Activated naive CD4-positive, alpha-beta T cell treated with anti-CD3 and anti-CD28 coated beads for 36 hours (primary cell): ENCODE results near the gene CALML3. TPM values are rescaled to one million over a fixed set of nuclear protein-coding genes. Genes with fewer than 3 reads are reported as not detected.

ENCODE experiments used
- CTCF ChIA-PET: fragments of 350-600 bp; sonication (Branson Sonifier 250); formaldehyde crosslinking; loops from one replicate; lab custom pipeline; 2021; ENCODE audit warnings: antibody characterized with exemption; lab: Charles Lee
- DNase-seq: peaks from one replicate; pipeline ENCODE4 v3.0.0-alpha.2; 2020
- H3K27ac Mint-ChIP-seq: one replicate; pipeline ENCODE4 v1.8.0; 2021; ENCODE audit warnings: mild to moderate bottlenecking, mixed read lengths
- H3K27me3 Mint-ChIP-seq: one replicate; pipeline ENCODE4 v1.8.0; 2021; ENCODE audit warnings: low read depth, mixed read lengths
- H3K36me3 Mint-ChIP-seq: one replicate; pipeline ENCODE4 v1.8.0; 2021; ENCODE audit warnings: low read depth, mixed read lengths
- H3K4me1 Mint-ChIP-seq: one replicate; pipeline ENCODE4 v1.8.0; 2021; ENCODE audit warnings: low read depth, mixed read lengths
- H3K4me3 Mint-ChIP-seq: one replicate; pipeline ENCODE4 v1.8.0; 2021; ENCODE audit warnings: mild to moderate bottlenecking, moderate library complexity, mixed read lengths
- H3K9me3 Mint-ChIP-seq: one replicate; pipeline ENCODE4 v1.8.0; 2021; ENCODE audit warnings: mixed read lengths
- intact Hi-C: fragments of 100-400 bp; cut with micrococcal nuclease; formaldehyde crosslinking; loops from one replicate; pipeline ENCODE4 v1.15.1; 2023
- total RNA-seq, 2 experiments: library from RNA; stranded (reverse); gene quantifications; one replicate each; pipeline ENCODE4 v1.2.3, GENCODE V29; 2021

Gene CALML3
- total RNA-seq, 2 experiments from 2014 or later = not detected

DNA sequence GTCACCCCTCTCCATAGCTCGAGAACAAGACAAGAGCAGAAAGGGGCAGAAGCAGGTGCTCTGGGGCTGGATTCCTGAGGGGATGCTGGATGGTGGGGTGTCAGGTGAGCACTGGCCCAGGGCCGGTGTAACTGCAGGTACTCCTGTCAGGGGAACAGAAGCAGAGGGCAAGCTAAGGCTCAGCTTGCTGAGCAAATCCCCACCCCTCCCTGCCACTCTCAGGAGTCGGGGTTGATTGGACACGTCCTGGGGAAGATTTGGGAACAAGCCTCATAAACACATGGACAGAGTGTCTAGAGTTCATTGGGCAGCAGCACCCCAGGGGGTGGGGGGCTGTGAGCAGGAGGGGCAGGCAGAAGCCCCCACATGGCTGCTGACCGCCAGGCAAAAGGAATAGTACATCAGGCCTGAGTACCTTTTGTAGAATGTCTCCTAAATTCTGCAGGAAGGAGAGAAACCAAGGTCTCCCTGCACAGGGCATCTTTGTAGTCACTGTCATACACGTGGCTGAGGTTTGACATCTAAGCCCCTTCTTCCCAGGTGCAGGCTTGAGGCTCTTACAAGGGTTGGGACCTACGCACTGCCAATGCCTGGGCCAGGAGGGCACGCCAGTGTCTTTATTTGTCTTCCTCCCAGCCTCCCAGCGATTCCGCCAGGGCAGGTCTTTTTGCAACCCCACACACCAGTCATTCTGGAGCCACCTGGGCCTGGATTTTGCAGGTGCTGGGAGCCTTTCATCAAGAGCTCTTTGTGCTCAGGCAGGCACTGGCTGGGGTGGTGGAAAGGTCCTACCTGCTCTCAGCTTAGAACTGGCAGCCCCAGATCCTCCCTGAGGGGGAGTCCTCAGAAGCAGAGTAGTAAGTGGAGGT lies 2.8 kb downstream of the CALML3 start:
- no peaks in the 10 kb centered on the region for H3K27me3 Mint-ChIP-seq
- H3K9me3 Mint-ChIP-seq = no peaks in the 10 kb centered on the region
- no peaks in the 10 kb centered on the region for H3K4me1 Mint-ChIP-seq
- intact Hi-C loops = no loop called here
- no peak for DNase-seq
- H3K4me3 Mint-ChIP-seq = no peak overlapping the region
- no peak overlapping the region for H3K27ac Mint-ChIP-seq
- CTCF ChIA-PET = interaction anchor here (0.6 kb wide), 1 partner anchor 102 kb away, joined by 4 read pairs; no protein-coding TSS in a partner anchor
- no peaks in the 10 kb centered on the region for H3K36me3 Mint-ChIP-seq

DNA sequence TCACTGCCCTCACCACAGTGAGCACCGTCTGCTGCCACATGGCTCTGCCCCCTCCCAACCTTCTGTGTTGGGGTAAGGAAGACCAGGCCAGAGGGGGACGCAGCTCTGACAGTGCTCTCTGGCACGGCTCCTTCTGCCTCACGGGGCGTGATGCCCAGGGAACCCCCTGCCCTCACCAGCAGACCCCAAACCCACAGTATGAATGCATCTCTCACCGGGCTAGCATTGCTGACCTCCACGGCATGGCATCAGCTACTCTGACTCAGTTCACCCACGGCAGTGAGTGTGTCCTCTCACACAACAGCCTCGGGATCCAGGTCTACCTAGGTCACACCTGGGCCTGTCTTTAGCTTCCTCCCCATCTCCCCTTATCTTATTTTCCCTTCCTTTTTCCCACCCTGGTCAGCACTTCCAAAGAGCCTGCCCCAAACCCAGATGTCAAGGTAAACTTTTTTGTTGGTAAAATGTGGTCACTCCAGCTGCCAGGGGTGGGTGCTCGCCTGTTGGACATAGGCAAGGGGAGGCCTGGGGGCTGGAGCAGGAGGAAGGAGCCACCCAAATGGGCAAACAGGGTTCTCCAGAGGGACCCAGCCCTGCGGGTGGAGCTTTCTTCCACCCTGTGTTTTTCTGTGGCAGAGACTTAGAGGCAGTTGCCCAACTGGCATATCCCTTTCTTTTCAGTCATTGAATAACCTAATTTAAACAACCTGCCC lies 4.4 kb downstream of the CALML3 start:
- Mint-ChIP-seq H3K27ac (no peak overlapping the region), H3K9me3 (no peaks in the 10 kb centered on the region), H3K4me1 (no peaks in the 10 kb centered on the region), H3K27me3 (no peaks in the 10 kb centered on the region), H3K36me3 (no peaks in the 10 kb centered on the region), H3K4me3 (no peak overlapping the region)
- CTCF ChIA-PET = no interaction called here
- intact Hi-C loops = no loop called here
- DNase-seq = peak; percentile 3

DNA sequence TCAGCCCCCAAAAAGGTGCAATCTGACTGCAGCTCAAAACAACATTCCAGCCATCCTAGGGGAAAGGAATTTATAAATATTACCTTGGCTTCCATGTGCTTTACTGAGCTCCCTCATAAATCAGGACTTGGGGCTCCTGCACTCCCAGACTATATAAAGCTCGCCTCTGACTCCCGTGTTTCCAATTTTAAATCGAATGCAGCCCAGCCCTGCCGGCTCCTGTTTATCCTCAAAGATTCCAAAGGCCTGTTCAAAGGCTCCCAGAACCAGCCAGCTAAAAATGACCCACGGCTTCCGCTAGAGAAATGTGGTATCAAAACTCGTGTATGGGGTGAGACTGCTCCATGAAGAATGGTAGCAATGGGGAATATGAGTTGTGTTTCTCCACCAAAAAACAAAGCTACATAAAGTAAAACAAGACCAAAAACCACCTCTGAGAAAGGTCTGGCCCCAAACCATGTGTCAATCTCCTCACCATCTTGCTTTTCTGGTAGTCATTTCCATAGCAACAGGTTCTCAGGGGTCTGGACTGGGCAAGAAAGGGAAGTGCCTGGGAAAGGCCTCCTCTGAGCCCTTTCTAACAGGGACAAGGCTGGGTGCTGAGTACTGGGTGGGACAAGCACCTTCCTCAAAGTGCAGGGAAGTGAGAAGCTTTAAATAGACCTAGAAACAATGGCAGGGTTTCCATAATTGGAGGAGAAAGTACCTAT lies 5.1 kb downstream of the CALML3 start:
- CTCF ChIA-PET = interaction anchor here (0.7 to 1.5 kb wide), 3 partner anchors 26 to 93 kb away, joined by 3 to 4 read pairs (median 3); no protein-coding TSS in a partner anchor
- Mint-ChIP-seq H3K4me1 (no peaks in the 10 kb centered on the region), H3K4me3 (no peak overlapping the region), H3K36me3 (no peaks in the 10 kb centered on the region), H3K9me3 (no peaks in the 10 kb centered on the region), H3K27ac (no peak overlapping the region), H3K27me3 (no peaks in the 10 kb centered on the region)
- intact Hi-C loops = no loop called here
- DNase-seq = no peak

DNA sequence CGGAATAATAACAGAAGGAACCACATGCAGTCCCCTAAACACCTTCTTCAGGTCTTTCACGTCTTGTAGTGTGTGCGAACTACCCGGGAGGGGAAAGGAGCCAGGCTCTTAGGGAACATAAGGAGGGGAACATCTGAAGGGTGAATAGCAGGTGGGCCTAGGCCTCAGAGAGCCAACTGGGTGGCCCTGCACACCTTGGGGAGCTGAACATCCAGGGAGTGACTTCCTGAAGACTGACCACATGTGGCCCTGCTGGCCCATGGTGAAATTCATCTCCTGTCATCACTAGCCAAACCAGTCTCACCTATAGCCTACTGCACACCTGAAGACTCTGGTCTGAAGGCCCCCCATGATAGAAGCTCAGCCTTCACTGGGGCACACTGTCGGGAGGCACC lies 5.6 kb downstream of the CALML3 start:
- no peak for DNase-seq
- Mint-ChIP-seq H3K9me3 (no peaks in the 10 kb centered on the region), H3K27me3 (no peaks in the 10 kb centered on the region), H3K36me3 (no peaks in the 10 kb centered on the region), H3K27ac (no peak overlapping the region), H3K4me3 (no peak overlapping the region), H3K4me1 (no peaks in the 10 kb centered on the region)
- CTCF ChIA-PET = interaction anchor here (0.7 to 1.5 kb wide), 3 partner anchors 26 to 93 kb away, joined by 3 to 4 read pairs (median 3); no protein-coding TSS in a partner anchor
- intact Hi-C loops = no loop called here

DNA sequence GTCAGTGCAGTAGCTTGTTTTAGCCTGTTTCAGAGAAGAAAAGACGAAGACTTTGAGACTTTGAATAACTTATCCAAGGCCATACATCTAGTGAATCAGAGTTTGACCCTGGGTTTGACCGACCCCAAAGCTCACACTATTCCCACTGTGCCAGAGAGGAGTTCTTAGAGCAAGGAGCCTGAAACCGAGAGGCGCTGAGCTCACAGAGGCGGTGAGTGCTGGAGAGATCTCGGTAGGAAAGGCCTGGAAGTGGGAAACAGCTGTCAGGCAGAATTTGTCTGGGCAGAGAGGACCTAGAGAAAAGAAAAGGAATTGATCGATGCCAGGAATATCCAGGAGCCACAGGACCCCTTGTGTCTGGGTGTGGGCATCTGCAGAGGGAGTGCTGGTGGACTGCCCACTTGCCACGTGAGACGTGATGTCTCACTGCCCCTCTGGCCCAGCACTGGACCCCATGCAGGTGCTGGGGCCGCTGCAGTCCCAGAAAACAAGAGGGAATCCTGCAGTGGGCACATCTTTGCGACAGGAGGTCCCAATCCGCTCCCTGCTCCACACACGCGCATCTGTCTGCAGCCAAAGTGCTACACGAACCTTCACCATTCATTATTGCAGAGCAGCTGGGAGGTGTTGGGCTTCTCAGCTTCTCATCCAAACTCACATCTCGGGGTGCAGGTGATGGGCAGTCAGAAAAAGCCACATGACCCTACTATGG lies 6.2 kb downstream of the CALML3 start:
- no peaks in the 10 kb centered on the region for H3K4me1 Mint-ChIP-seq
- intact Hi-C loops = no loop called here
- H3K27ac Mint-ChIP-seq = no peak overlapping the region
- H3K9me3 Mint-ChIP-seq = no peaks in the 10 kb centered on the region
- H3K27me3 Mint-ChIP-seq = no peaks in the 10 kb centered on the region
- no peak overlapping the region for H3K4me3 Mint-ChIP-seq
- CTCF ChIA-PET = interaction anchor here (0.7 to 1.5 kb wide), 3 partner anchors 27 to 92 kb away, joined by 3 to 4 read pairs (median 3); no protein-coding TSS in a partner anchor
- no peak for DNase-seq
- no peaks in the 10 kb centered on the region for H3K36me3 Mint-ChIP-seq

DNA sequence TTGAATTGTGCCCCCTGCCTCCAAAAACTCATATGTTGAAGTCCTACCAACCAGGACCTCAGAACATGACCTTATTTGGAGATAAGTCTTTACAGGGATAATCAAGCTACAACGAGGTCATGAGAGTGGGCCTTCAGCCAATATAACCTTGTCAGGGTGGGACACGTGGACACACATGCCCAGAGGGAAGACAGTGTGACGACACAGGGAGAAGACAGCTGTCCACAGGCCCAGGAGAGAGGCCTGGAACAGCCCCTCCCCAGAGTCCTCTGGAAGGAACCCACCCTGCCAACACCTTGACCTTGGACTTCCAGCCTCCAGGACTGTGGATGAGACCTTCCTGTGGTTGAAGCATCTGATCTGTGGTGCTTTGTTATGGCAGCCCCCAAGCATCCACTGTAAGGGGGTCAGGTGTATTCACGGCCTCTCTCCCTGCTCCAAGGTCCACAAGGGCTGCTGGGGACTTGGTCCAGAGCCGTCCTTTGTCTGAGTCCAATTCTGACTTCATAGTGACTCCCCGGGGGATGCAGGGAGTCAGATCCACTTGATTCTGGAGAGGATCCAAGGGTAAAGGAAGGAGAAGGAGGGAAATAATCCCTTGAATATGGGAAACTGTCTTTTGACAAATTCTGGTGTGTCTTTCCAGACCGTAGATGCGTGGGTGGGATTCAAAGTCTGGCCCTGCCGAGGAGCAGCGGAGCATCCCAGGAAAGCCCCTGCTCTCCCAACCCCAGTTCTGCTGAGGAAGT lies 7.0 kb downstream of the CALML3 start:
- DNase-seq = no peak
- Mint-ChIP-seq H3K9me3 (no peaks in the 10 kb centered on the region), H3K4me3 (no peak overlapping the region), H3K4me1 (no peaks in the 10 kb centered on the region), H3K27ac (no peak overlapping the region), H3K36me3 (no peaks in the 10 kb centered on the region), H3K27me3 (no peaks in the 10 kb centered on the region)
- intact Hi-C loops = no loop called here
- CTCF ChIA-PET = interaction anchor here (0.5 kb wide), 1 partner anchor 13 kb away, joined by 3 read pairs; no protein-coding TSS in a partner anchor

DNA sequence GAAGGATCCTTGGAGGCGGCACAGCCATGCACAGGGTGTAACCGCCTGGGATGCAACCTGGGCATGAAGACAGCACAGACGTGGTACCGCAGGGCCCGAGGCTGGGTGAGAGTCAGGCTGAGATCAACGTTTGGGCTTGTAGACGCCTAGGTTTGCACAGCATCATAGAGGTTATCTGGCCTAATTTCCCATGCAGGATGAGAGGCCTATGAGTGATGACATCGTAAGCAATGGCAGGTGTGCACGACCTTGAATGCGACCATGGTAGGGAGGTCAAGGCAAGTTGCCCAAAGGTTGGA lies 7.5 kb downstream of the CALML3 start:
- DNase-seq = no peak
- H3K27ac Mint-ChIP-seq = no peak overlapping the region
- intact Hi-C loops = no loop called here
- no peaks in the 10 kb centered on the region for H3K4me1 Mint-ChIP-seq
- H3K4me3 Mint-ChIP-seq = no peak overlapping the region
- H3K36me3 Mint-ChIP-seq = no peaks in the 10 kb centered on the region
- CTCF ChIA-PET = interaction anchor here (0.5 to 1.1 kb wide), 2 partner anchors 13 to 90 kb away, joined by 3 read pairs; no protein-coding TSS in a partner anchor
- H3K27me3 Mint-ChIP-seq = no peaks in the 10 kb centered on the region
- no peaks in the 10 kb centered on the region for H3K9me3 Mint-ChIP-seq

DNA sequence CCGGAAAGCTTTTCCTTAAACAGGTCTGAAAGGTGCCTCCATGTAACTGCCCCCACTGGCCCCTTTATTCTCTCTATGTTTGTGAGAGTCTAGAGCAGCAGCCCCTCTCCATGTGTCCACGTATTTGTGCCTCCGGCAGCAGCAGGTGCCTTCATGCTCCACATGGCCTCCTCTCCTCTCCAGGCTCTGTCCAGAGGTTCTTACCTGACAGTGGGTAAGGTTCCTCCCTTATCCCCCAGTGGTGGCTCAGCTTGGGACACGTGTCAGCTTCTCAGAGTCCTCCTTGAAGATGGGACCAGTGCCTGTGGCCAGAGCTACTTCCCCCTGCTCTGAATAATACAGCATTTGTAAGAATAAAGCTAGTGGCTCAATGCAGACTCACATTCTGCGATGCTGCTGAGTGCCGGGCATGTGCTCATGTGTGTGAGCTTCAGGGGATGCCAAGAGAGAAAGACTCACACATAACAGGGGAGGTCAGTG lies 7.9 kb downstream of the CALML3 start:
- Mint-ChIP-seq H3K9me3 (no peaks in the 10 kb centered on the region), H3K27ac (no peak overlapping the region), H3K4me3 (no peak overlapping the region), H3K4me1 (no peaks in the 10 kb centered on the region), H3K36me3 (no peaks in the 10 kb centered on the region), H3K27me3 (no peaks in the 10 kb centered on the region)
- intact Hi-C loops = no loop called here
- no peak for DNase-seq
- CTCF ChIA-PET = interaction anchor here (0.5 to 1.1 kb wide), 2 partner anchors 12 to 90 kb away, joined by 3 read pairs; no protein-coding TSS in a partner anchor

DNA sequence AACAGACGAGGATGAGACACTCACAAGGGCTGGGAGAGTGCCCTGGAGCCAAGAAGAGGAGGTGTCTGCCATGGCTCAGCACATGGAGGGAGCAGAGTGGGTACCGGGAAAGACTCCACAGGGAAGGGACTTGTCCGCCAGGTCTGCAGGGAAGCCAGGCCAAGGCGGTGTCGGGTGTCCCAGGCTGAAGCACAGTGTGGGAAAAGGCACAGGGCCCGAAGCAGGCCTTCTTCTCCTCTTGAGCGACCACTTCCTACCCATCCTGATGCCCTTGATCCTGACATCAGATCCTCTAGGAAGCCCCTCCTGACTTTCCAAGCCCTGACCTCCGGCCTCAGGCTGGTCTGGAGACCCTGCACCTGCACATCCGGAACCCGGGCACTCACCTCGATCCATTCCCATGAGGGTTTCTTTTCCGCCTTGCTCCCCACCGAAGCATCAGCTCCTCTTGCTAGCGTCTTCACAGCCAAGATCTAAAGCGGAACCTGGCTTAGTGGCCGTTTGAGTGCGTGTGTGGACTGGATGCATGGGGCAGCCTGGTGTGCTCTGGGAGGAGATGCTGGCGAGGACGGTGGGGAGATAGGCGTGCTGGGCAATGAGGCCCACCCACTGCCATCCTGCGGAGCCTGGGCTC lies 8.5 kb downstream of the CALML3 start:
- Mint-ChIP-seq H3K27me3 (no peaks in the 10 kb centered on the region), H3K4me3 (no peak overlapping the region), H3K27ac (no peak overlapping the region), H3K9me3 (no peaks in the 10 kb centered on the region), H3K36me3 (no peaks in the 10 kb centered on the region), H3K4me1 (no peaks in the 10 kb centered on the region)
- intact Hi-C loops = no loop called here
- CTCF ChIA-PET = interaction anchor here (1.1 kb wide), 1 partner anchor 89 kb away, joined by 3 read pairs; no protein-coding TSS in a partner anchor
- DNase-seq = no peak

DNA sequence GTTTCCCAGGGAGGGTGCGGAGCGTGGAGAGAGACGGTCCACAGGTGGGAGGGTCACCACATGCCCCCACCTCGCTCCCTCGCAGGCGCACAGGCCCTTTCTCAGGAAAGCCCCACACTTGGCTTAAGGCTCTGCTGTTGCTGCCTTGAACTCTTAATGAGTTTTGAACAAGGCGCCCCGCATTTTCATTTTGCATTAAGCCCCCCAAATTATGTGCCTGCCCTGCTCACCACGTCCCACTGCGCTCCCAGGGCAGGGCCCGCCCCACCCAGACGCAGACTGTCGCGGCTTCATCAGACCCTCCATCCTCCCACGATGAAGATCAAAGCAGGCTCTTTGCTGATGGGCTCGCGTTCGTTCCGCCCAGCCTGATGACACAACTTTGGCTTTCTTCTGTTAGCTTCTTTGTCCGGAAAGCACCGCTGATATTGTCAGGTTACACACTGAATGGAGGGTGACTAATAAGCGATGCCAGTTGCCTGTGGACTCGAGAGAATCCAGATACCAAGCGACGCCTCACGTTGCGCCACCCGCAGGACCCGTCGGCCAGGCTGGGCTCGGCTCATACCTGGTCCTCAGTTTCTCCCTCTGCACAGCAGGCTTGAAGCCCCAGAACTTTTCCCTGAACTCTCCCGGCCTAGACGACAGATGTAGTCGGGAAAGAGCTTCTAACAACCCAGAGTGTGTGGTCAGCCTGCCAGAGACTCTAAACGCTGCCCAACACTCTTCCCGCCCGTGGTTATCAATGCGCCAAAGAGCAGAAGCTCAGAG lies 9.5 kb downstream of the CALML3 start:
- DNase-seq = no peak
- H3K4me1 Mint-ChIP-seq = peaks cover under 1% of the 10 kb centered on the region
- no peak overlapping the region for H3K4me3 Mint-ChIP-seq
- CTCF ChIA-PET = no interaction called here
- intact Hi-C loops = no loop called here
- no peaks in the 10 kb centered on the region for H3K9me3 Mint-ChIP-seq
- H3K27me3 Mint-ChIP-seq = no peaks in the 10 kb centered on the region
- no peaks in the 10 kb centered on the region for H3K36me3 Mint-ChIP-seq
- no peak overlapping the region for H3K27ac Mint-ChIP-seq
